KOPT-K1 (cell line): ENCODE data around the gene CASP8.

Source experiments
- H3K27ac ChIP-seq: fragments of 200-600 bp; sonication (generic); 2 replicates; pipeline ENCODE4 v1.5.1; 2016; ENCODE audit warnings: antibody characterized with exemption, mild to moderate bottlenecking, low read depth, low read length; ENCODE audit not compliant: poor library complexity, severe bottlenecking
- H3K36me3 ChIP-seq: fragments of 200-600 bp; sonication (generic); 2 replicates; pipeline ENCODE4 v1.5.1; 2017; ENCODE audit warnings: antibody characterized with exemption, mild to moderate bottlenecking, low read length, moderate library complexity; ENCODE audit not compliant: insufficient read depth
- H3K9me3 ChIP-seq: fragments of 200-600 bp; sonication (generic); 2 replicates; pipeline ENCODE4 v1.5.1; 2017; ENCODE audit warnings: antibody characterized with exemption, low read length, mild to moderate bottlenecking; ENCODE audit not compliant: insufficient read depth, poor library complexity, severe bottlenecking

Gene CASP8

DNA sequence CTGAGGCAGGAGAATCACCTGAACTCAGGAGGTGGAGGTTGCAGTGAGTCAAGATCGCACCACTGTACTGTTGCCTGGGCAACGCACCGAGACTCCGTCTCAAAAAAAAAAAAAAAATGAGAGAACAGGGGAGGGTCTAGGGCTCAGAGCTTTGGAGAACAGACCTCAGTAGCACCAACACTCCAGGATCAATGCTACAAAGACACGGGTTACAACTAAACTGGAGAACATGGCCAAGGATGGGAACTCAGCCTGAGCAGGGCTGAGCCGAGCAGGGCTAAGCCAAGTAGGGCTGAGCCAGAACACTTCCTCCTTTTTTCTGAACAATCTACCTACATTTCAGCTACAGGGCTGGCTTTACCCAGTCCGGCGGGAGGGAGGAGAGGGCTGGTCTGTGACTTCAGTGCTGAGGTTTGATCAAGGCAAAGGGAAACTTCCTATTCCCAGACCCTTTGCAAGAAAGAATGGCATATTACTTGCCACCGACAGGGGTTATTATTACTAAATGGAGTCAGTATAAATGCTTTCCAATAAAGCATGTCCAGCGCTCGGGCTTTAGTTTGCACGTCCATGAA, 2.9 kb upstream of the CASP8 start:
- peaks cover 8% of the 10 kb centered on the region; the same call in 1 of the 2 replicates for H3K36me3 ChIP-seq
- H3K27ac ChIP-seq: peak overlapping the region; percentile 99
- H3K9me3 ChIP-seq: no peaks in the 10 kb centered on the region

DNA sequence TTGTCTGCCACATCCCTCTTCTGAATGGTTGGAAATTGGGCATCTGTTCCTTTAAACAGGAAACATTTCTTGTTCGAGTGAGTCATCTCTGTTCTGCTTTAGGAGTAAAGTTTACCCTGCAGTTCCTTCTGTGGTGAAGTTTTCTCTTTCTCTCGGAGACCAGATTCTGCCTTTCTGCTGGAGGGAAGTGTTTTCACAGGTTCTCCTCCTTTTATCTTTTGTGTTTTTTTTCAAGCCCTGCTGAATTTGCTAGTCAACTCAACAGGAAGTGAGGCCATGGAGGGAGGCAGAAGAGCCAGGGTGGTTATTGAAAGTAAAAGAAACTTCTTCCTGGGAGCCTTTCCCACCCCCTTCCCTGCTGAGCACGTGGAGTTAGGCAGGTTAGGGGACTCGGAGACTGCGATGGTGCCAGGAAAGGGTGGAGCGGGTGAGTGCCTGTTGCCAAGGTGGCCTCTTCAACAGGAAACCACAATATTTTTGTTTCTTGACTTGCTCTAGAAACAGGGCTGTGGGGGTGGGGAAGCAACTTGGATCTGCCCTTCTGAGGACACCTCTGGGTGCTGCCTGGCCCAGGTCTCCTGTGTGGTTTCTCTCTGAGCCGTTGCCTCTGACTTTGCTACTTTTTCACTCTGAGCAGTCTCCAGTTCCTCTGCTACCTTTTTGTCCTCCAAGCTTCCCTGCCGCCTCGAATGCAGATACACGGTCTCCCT, 2.2 kb upstream of the CASP8 start:
- H3K36me3 ChIP-seq: peaks cover 8% of the 10 kb centered on the region; the same call in 1 of the 2 replicates
- H3K9me3 ChIP-seq: no peaks in the 10 kb centered on the region
- peak overlapping the region; percentile 99 for H3K27ac ChIP-seq

DNA sequence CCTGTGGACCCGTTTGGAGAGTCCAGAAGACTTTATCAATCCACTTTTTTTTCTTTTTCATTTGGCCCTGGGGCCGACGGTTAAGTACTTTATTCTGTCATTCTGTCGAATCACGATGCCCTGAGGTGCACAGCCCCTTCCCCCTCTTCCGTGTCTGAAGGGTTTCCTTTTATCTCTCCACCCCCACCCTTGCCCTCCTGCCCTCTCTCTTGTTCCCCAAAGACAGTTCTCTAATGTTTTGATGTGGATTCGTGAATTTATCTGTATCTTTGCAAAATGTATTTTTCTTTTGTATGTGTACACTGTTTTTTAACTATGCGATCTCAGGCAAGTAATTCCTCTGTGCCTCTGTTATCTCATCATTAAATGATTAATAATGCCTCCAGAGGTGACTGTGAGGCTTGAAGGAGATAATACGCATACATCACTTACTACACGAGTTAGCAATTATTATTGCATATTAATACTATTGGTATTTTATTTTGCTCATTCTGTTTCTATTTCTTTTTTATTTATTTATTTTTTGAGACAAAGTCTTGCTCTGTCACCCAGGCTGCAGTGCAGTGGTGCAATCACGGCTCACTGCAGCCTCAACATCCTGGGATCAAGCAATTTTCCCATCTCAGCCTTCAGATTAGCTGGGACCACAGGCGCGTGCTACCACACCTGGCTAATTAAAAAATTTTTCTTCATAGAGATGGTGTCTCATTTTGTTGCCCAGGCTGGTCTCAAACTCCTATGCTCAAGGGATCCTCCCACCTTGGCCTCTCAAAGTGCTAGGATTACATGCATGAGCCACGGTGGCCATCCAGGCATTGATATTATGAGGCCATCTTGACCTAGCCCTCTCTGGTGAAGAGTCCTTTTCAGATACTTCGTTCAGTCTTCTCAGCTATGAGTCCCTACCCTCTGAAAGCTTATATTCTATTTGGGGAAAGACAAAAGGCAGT, 1.4 kb upstream of the CASP8 start:
- no peaks in the 10 kb centered on the region for H3K9me3 ChIP-seq
- peak overlapping the region; percentile 99 for H3K27ac ChIP-seq
- H3K36me3 ChIP-seq: peaks cover 8% of the 10 kb centered on the region; the same call in 1 of the 2 replicates

DNA sequence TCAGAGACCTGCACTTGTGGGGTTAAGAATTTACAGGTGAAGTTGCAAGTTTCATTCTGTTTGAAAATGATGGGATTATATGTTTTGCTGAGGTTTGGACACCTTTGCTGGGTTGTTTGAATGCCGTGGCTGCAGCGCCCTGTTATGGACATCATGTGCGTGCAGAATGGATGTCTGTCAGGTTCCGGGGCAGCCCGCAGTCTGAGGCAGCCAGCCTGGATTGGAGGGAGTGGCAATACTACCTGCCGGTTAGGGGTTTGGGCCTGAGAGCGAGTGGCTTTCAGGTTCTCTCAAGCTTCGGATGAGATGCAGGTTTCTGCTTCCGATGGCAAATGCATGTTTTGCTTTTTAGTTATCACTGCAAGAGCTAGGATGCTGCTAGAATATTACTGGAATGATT, 1.1 kb downstream of the CASP8 start:
- Histone ChIP-seq H3K27ac (peak overlapping the region; percentile 99), H3K9me3 (no peaks in the 10 kb centered on the region), H3K36me3 (peaks cover 13% of the 10 kb centered on the region)

DNA sequence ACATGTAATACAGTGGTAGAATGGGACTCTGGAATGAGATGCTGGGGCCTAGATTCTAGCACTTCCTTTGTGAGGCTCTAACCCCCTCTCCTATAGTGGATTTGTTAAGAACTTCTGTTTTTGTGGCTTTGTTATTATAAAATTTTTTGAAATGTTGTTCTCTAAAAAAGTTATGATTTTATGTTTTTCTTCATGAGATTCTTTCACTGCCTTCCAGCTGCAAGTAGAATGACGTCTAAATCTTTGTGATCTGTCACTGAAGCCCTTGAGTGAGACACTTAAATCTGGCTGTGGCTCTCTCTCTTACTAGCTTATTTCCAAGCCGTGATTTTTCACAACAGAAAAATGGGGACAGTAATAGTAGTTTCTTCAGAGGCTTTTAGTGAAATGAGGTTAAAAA, 1.6 kb downstream of the CASP8 start:
- H3K27ac ChIP-seq: peak overlapping the region; percentile 99
- no peaks in the 10 kb centered on the region for H3K9me3 ChIP-seq
- peaks cover 18% of the 10 kb centered on the region for H3K36me3 ChIP-seq

DNA sequence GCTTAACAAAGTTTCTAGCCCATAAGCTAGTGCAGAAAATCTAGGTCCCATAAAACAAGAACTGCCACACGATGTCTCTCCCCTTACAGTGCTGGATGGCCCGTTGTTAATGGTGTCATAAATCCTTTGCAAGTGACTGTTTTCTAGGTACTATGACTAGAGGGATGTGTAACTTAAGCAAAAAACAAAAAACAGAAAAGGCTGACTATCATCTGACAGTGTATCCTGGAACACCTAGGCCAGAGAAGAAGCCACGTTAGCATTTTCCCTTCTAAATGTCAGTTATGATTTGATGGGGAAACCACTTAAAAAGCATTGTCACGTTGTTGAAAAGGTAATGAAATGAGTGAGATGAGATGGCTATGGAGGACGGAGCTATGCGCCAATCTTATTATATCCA, 2.4 kb downstream of the CASP8 start:
- no peaks in the 10 kb centered on the region for H3K9me3 ChIP-seq
- peaks cover 26% of the 10 kb centered on the region for H3K36me3 ChIP-seq
- peak overlapping the region; percentile 69 for H3K27ac ChIP-seq

DNA sequence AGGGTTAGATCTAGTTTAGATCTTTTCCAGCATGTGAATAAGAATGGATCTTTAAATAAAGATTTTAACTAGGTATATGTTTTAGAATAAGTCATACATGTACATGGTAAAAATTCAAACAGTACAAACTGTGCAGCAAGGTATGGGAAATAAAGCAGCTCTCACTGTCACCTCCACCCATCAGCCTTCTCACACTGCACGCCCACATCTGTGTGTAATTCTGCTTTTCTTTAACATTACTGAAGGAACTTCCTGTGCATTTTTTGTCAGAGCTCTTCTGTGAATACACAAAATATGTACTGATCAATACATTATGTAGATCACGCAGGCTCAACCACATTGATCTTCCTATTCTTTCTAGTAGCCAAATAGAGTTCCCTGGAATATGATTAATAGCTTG, 3.4 kb downstream of the CASP8 start:
- Histone ChIP-seq H3K36me3 (peaks cover 36% of the 10 kb centered on the region), H3K27ac (peak overlapping the region; percentile 69)

DNA sequence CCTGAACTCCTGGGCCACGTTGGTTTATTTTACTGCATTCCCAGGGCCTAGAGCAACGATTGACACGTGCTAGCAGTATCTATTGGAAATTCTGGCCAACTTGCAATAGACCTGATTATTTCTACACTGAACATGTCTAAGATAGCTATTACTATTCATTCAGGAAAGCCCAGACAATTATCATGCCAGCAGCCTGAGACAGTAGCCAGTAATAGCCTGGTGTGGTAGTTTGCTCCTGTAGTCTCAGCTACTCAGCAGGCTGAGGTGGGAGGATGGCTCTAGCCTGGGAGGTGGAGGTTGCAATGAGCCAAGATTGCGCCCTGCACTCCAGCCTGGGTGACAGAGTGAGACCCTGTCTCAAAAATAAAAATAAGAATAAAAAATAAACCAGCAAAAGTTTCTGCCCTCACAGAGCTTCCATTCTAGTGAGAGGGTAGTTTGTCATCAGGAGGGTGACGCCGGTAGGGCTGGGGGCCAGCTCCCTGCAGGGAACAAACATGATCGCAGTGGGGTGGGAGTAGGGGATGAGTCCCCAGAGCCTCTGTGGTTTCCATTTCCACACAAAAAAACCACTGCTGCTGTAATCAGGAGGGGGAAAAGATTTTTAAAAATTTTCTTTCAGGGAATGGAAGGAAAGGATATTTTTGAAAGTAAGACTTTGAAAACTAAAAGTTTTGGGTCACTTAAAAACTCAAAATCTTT, 4.3 kb downstream of the CASP8 start:
- no peaks in the 10 kb centered on the region for H3K9me3 ChIP-seq
- H3K27ac ChIP-seq: peak overlapping the region; percentile 69
- peaks cover 45% of the 10 kb centered on the region for H3K36me3 ChIP-seq

More for the DNA sequence above, 3.4 kb downstream of the CASP8 start:
- H3K9me3 ChIP-seq: no peaks in the 10 kb centered on the region

DNA sequence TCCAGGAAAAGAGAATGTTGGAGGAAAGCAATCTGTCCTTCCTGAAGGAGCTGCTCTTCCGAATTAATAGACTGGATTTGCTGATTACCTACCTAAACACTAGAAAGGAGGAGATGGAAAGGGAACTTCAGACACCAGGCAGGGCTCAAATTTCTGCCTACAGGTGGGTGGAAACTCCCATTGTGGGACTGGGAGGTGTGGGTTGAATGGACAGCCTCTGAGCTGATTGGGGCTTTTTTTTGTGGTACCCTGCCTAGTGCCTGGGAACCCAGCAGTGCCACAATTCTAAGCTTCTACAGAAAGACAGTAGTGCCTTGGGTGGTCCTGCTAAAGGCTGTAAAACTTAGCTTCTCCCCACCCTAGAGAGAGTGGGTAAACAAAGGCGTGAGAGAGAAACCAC, 6.3 kb downstream of the CASP8 start:
- Histone ChIP-seq H3K9me3 (no peaks in the 10 kb centered on the region), H3K36me3 (peaks cover 65% of the 10 kb centered on the region), H3K27ac (no peak overlapping the region)

DNA sequence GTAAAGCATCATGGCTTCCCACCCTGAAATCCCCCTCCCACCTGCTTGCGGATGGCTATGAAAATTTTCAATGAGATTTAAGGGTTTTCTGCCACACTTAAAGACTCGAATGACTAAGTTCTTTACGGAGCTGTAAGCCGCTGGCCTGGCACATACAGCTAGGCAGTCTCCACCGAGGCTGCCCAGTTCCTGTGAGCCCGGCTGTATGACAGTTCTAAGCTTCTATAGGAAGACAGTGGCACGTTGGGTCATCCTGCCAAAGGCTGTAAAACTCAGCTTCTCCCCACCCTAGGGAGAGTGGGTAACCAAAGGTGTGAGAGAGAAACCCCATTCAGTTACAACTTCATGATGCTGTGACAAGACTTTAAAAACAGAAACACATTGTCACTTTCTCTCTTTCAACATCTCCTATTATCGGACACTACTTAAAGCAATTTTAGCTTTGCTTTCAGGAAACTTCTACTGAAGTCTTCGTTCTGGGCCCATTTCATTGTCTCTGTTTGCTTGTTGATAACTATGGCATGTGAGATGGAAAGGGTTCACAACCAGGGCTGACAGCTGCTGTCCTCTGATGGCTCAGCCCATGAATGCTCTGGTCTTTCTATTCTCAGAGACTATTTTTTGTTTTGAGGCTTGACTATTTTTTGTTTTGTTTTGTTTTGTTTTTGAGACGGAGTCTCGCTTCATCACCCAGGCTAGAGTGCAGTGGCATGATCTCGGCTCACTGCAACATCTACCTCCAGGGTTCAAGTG, 7.1 kb downstream of the CASP8 start:
- Histone ChIP-seq H3K9me3 (no peaks in the 10 kb centered on the region), H3K36me3 (peaks cover 73% of the 10 kb centered on the region), H3K27ac (no peak overlapping the region)

DNA sequence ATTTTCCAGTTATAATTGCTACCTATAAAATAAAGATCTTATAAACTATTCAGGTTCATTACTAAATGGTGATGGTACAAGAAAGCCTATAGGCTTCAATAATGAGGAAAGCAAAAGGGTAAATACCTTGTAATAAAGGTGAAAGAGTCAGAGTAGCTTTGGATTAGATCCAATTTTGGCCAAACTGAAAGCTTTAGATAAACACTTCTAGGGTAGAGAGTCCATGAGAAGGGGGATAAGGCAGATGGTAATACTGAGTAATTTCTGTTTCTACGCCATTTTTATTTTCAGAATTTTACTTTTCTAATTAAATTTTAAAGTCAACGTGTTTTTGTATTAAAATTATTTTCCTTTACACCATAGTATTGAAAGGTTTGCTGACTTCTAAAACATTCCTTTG, 9.4 kb downstream of the CASP8 start:
- Histone ChIP-seq H3K36me3 (peaks cover 96% of the 10 kb centered on the region), H3K27ac (no peak overlapping the region), H3K9me3 (no peaks in the 10 kb centered on the region)

DNA sequence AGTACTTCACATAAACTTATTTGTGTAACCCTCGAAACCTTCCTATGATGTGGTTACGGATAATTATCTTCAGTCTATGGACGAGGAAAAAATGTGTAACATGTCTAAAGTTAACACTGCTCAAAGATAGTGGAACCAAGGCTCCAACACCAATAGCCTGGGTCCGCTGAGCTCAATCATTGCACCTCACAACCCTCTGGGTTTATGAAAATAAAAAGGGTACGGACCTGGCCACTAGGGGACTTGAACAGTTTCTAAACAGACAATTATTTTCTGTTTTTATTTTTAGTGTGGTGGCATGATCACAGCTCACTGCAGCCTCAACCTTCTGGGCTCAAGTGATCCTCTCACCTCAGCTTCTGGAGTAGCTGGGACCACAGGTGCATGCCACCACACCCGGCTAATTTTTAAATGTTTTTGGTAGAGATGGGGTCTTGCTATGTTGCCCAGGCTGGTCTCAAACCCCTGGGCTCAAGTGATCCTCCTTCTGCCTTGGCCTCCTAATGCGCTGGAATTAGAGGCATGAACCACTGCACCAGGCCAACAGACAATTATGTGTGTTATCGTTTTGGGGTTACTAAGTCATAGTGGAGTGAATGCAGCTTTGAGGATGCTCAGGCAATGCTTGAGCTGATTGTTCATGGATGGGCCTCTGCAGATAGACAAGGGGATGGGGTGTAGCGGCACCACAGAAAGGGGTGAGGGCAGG, 10.1 kb downstream of the CASP8 start:
- peaks cover 100% of the 10 kb centered on the region for H3K36me3 ChIP-seq
- H3K9me3 ChIP-seq: no peaks in the 10 kb centered on the region
- no peak overlapping the region for H3K27ac ChIP-seq

DNA sequence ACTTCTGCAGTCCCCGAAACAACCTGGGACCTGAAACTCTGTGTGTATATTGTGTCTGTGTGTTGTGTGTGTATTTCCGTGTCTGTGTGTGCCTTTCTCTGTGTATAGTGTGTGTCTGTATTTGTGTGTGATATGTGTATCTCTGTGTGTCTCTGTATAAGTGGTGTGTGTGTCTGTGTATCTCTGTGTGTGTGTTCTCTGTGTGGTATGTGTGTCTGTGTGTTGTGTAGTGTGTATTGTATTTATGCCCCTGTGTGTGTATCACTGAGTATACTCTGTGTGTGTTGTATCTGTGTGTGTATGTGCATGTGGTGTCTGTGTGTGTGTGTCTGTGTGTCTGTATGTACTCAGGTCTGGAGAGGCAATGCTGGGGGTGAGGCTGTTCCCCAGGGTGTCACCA, 11.6 kb downstream of the CASP8 start:
- H3K27ac ChIP-seq: peak overlapping the region; percentile 6
- peaks cover 100% of the 10 kb centered on the region for H3K36me3 ChIP-seq
- no peaks in the 10 kb centered on the region for H3K9me3 ChIP-seq
